HEK293 (cell line): ENCODE data around the gene LCORL.

Source experiments
- CTCF ChIA-PET: fragments of 350-600 bp; formaldehyde crosslinking; extraction: SDS; loops from one replicate; lab custom pipeline; 2021; ENCODE audit warnings: antibody characterized with exemption; lab: Yijun Ruan, JAX
- POLR2A ChIA-PET: fragments of 300-600 bp; formaldehyde crosslinking; extraction: SDS; loops from one replicate; lab custom pipeline; 2020; ENCODE audit warnings: antibody characterized with exemption, inconsistent platforms; lab: Yijun Ruan, JAX
- H3K27ac ChIP-seq: fragments of 200-500 bp; sonication (Bioruptor generic); 2 replicates; pipeline ENCODE4 v1.5.1; 2014; ENCODE audit warnings: low read depth, low read length, control low read depth, inconsistent platforms; ENCODE audit errors: extremely low read depth
- H3K36me3 ChIP-seq, 2 experiments: fragments of 200-500 bp in 1 of 2; sonication (Bioruptor generic) in 1 of 2; 1 replicate in 1 of 2; 2 replicates in 1 of 2; pipeline ENCODE4 v1.5.1; 2014 to 2017; ENCODE audit warnings: inconsistent platforms in 2 of 2, low read length in 2 of 2; ENCODE audit not compliant: control insufficient read depth in 2 of 2, insufficient read depth in 1 of 2
- H3K4me1 ChIP-seq: fragments of 200-500 bp; sonication (Bioruptor generic); 2 replicates; pipeline ENCODE4 v1.5.1; 2014; ENCODE audit warnings: mild to moderate bottlenecking, low read length, inconsistent platforms; ENCODE audit not compliant: control insufficient read depth, insufficient read depth
- H3K4me3 ChIP-seq: 2 replicates; pipeline ENCODE4 v1.5.1; 2011; ENCODE audit warnings: low read depth, mild to moderate bottlenecking, control low read depth, low read length, moderate library complexity
- H3K9me3 ChIP-seq: fragments of 200-500 bp; sonication (Bioruptor generic); 2 replicates; pipeline ENCODE4 v1.5.1; 2014; ENCODE audit warnings: low read depth, low read length, inconsistent platforms; ENCODE audit not compliant: control insufficient read depth, insufficient read depth
- ELK4 ChIP-seq: IDR thresholded peaks from 2 replicates; pipeline ENCODE4 v1.6.1; 2011; ENCODE audit warnings: mild to moderate bottlenecking, low read depth, low read length, borderline replicate concordance
- HOXD13 ChIP-seq: sonication (generic); formaldehyde crosslinking; IDR thresholded peaks from 2 replicates; pipeline ENCODE4 v1.8.0; 2022; ENCODE audit warnings: missing genetic modification reagents, borderline replicate concordance
- INSM2 ChIP-seq: fragments of 450-650 bp; formaldehyde crosslinking; IDR thresholded peaks from 2 replicates; pipeline ENCODE4 v1.5.1; 2016; ENCODE audit warnings: missing biosample characterization, missing genetic modification characterization
- MEIS1 ChIP-seq: sonication (generic); formaldehyde crosslinking; IDR thresholded peaks from 2 replicates; pipeline ENCODE4 v1.8.1; 2022; ENCODE audit warnings: missing genetic modification reagents, mild to moderate bottlenecking, borderline replicate concordance
- SP3 ChIP-seq: fragments of 450-650 bp; formaldehyde crosslinking; IDR thresholded peaks from 2 replicates; pipeline ENCODE4 v1.5.1; 2016; ENCODE audit warnings: missing biosample characterization, missing genetic modification characterization
- SP7 ChIP-seq: fragments of 450-650 bp; formaldehyde crosslinking; IDR thresholded peaks from 2 replicates; pipeline ENCODE4 v1.5.1; 2016; ENCODE audit warnings: missing biosample characterization, missing genetic modification characterization
- ZIC2 ChIP-seq: fragments of 450-650 bp; formaldehyde crosslinking; IDR thresholded peaks from 2 replicates; pipeline ENCODE4 v1.5.1; 2016; ENCODE audit warnings: missing biosample characterization, missing genetic modification characterization
- ZNF112 ChIP-seq: fragments of 450-650 bp; formaldehyde crosslinking; IDR thresholded peaks from 2 replicates; pipeline ENCODE4 v1.5.0; 2017; ENCODE audit warnings: missing biosample characterization, missing genetic modification characterization
- ZNF19 ChIP-seq: fragments of 450-650 bp; formaldehyde crosslinking; IDR thresholded peaks from 2 replicates; pipeline ENCODE4; 2016; ENCODE audit warnings: missing biosample characterization, missing genetic modification characterization, low read depth
- ZNF280D ChIP-seq: fragments of 450-650 bp; formaldehyde crosslinking; IDR thresholded peaks from 2 replicates; pipeline ENCODE4 v1.5.1; 2016; ENCODE audit warnings: missing biosample characterization, missing genetic modification characterization
- ZNF426 ChIP-seq: fragments of 450-650 bp; formaldehyde crosslinking; IDR thresholded peaks from 2 replicates; pipeline ENCODE4 v1.5.1; 2017; ENCODE audit warnings: missing biosample characterization, missing genetic modification characterization, mild to moderate bottlenecking, inconsistent platforms, moderate library complexity
- ZNF560 ChIP-seq: fragments of 450-650 bp; formaldehyde crosslinking; IDR thresholded peaks from 2 replicates; pipeline ENCODE4 v1.5.1; 2017; ENCODE audit warnings: missing biosample characterization, missing genetic modification characterization, borderline replicate concordance
- ZNF585B ChIP-seq: fragments of 450-650 bp; formaldehyde crosslinking; IDR thresholded peaks from 2 replicates; pipeline ENCODE4 v1.5.1; 2016; ENCODE audit warnings: missing biosample characterization, missing genetic modification characterization
- ZNF596 ChIP-seq: fragments of 450-650 bp; IDR thresholded peaks from 2 replicates; pipeline ENCODE4 v1.5.0; 2018; ENCODE audit warnings: missing biosample characterization, mild to moderate bottlenecking, missing genetic modification characterization, moderate library complexity
- ZNF639 ChIP-seq: fragments of 450-650 bp; formaldehyde crosslinking; IDR thresholded peaks from 2 replicates; pipeline ENCODE4 v1.5.1; 2016; ENCODE audit warnings: missing biosample characterization, missing genetic modification characterization
- TF ChIP-seq, protein P1 (sequence below): fragments of 450-650 bp; formaldehyde crosslinking; IDR thresholded peaks from 2 replicates; pipeline ENCODE4 v1.5.1; 2017; ENCODE audit warnings: missing biosample characterization, missing genetic modification characterization
- TF ChIP-seq, protein P2 (sequence below): fragments of 450-650 bp; formaldehyde crosslinking; IDR thresholded peaks from 2 replicates; pipeline ENCODE4 v1.5.1; 2016; ENCODE audit warnings: missing biosample characterization, missing genetic modification characterization
- TF ChIP-seq, protein P3 (sequence below): fragments of 450-650 bp; formaldehyde crosslinking; IDR thresholded peaks from 2 replicates; pipeline ENCODE4 v1.5.1; 2016; ENCODE audit warnings: missing biosample characterization, missing genetic modification characterization, low read depth

LCORL gene

DNA sequence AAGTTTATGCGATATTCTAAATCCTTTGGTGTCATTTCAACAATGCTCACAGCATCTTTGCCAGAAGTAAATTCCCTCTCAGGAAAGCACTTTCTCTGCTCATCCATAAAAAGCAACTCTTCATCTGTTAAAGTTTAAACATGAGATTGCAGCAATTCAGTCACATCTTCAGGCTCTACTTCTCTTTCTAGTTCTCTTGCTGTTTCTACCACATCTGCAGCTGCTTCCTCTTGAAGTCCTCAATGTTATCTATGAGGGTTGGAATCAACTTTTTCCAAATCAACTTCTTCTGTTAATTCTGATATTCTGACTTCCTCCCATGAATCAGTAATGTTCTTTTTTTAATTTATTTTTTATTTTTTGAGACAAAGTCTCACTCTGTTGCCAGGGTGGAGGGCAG is 100.9 kb downstream of the LCORL start:
- no peak overlapping the region for H3K27ac ChIP-seq
- H3K4me1 ChIP-seq, result no peaks in the 10 kb centered on the region
- TF ChIP-seq ZNF639 (tag by site-specific recombination) (no peak), ZIC2 (no peak), INSM2 (tag by site-specific recombination) (no peak), MEIS1 (no peak), ELK4 (no peak), ZNF280D (tag by site-specific recombination) (no peak), HOXD13 (no peak), ZNF585B (tag by site-specific recombination) (no peak), SP7 (tag by site-specific recombination) (no peak), ZNF560 (tag by site-specific recombination) (no peak), ZNF19 (tag by site-specific recombination) (no peak), ZNF112 (tag by site-specific recombination) (no peak), ZNF426 (tag by site-specific recombination) (no peak), SP3 (tag by site-specific recombination) (no peak), ZNF596 (tag by site-specific recombination) (no peak)
- TF ChIP-seq, protein P1, sequence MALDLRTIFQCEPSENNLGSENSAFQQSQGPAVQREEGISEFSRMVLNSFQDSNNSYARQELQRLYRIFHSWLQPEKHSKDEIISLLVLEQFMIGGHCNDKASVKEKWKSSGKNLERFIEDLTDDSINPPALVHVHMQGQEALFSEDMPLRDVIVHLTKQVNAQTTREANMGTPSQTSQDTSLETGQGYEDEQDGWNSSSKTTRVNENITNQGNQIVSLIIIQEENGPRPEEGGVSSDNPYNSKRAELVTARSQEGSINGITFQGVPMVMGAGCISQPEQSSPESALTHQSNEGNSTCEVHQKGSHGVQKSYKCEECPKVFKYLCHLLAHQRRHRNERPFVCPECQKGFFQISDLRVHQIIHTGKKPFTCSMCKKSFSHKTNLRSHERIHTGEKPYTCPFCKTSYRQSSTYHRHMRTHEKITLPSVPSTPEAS (tag by site-specific recombination), result no peak
- TF ChIP-seq, protein P2, sequence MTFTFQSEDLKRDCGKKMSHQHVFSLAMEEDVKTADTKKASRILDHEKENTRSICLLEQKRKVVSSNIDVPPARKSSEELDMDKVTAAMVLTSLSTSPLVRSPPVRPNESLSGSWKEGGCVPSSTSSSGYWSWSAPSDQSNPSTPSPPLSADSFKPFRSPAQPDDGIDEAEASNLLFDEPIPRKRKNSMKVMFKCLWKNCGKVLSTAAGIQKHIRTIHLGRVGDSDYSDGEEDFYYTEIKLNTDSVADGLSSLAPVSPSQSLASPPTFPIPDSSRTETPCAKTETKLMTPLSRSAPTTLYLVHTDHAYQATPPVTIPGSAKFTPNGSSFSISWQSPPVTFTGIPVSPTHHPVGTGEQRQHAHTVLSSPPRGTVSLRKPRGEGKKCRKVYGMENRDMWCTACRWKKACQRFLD, result no peak
- TF ChIP-seq, protein P3, sequence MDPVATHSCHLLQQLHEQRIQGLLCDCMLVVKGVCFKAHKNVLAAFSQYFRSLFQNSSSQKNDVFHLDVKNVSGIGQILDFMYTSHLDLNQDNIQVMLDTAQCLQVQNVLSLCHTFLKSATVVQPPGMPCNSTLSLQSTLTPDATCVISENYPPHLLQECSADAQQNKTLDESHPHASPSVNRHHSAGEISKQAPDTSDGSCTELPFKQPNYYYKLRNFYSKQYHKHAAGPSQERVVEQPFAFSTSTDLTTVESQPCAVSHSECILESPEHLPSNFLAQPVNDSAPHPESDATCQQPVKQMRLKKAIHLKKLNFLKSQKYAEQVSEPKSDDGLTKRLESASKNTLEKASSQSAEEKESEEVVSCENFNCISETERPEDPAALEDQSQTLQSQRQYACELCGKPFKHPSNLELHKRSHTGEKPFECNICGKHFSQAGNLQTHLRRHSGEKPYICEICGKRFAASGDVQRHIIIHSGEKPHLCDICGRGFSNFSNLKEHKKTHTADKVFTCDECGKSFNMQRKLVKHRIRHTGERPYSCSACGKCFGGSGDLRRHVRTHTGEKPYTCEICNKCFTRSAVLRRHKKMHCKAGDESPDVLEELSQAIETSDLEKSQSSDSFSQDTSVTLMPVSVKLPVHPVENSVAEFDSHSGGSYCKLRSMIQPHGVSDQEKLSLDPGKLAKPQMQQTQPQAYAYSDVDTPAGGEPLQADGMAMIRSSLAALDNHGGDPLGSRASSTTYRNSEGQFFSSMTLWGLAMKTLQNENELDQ (tag by site-specific recombination), result no peak
- no peaks in the 10 kb centered on the region for H3K9me3 ChIP-seq
- H3K4me3 ChIP-seq, result no peak overlapping the region
- ChIA-PET CTCF (no interaction called here), POLR2A (no interaction called here)
- no peaks in the 10 kb centered on the region for H3K36me3 ChIP-seq
